ENCODE data around the gene TM2D3.

- TF ChIP-seq CTCF (IDR thresholded peaks at IDR 0.05 in 8 of 11, conservative IDR thresholded peaks at IDR 0.05 in 3 of 11) (no peak), POLR2AphosphoS5 (IDR thresholded peaks at IDR 0.05) (no peak)
Observed at GRCh38 chr15:101611007-101611406, 41.2 kb downstream of the TM2D3 start.

Data from spleen (tissue), 7 donors.